ENCODE results near the gene HMGXB3. TPM values are rescaled to one million over a fixed set of nuclear protein-coding genes. Genes with fewer than 3 reads are reported as not detected.

Gene HMGXB3
- total RNA-seq, 2 donors from 2014 or later: 22.6 to 43.5 TPM

GRCh38 chr5:150001660-150002486 is 1.3 kb downstream of the HMGXB3 start:
- ATAC-seq: peak; percentile 39
- H3K4me1 ChIP-seq: peaks cover 36% of the 10 kb centered on the region
- peak overlapping the region; percentile 71 to 91 for H3K4me3 ChIP-seq
- TF ChIP-seq CTCF (IDR thresholded peaks at IDR 0.05): peak; percentile 9 to 68 (median 49)
- no peak for TF ChIP-seq POLR2A (IDR thresholded peaks at IDR 0.05)
- peak overlapping the region in 3 of 4 donors; percentile 85 to 93 (median 86) for H3K27ac ChIP-seq
- no peaks in the 10 kb centered on the region for H3K9me3 ChIP-seq
- WGBS, 2 donors: 11% methylated on average over 8 of the region's 8 CpGs
- no peaks in the 10 kb centered on the region for H3K27me3 ChIP-seq
- intact Hi-C loops (cut with DNase I): no loop called here
- DNase-seq: peak; percentile 35 to 55 (median 46)
- H3K36me3 ChIP-seq (replicated peaks in 1 of 2; ENCODE audit: insufficient read depth in 1 of 2, low read depth in 2 of 2): peaks cover 0 to 2% of the 10 kb centered on the region in 2 donors

GRCh38 chr5:150006318-150006717 is 5.8 kb downstream of the HMGXB3 start:
- 90 to 93% methylated on average over 4 of the region's 4 CpGs for WGBS, 2 donors
- DNase-seq: no peak
- no peak overlapping the region for H3K4me3 ChIP-seq
- H3K9me3 ChIP-seq: no peaks in the 10 kb centered on the region
- H3K36me3 ChIP-seq (replicated peaks in 1 of 2; ENCODE audit: insufficient read depth in 1 of 2, low read depth in 2 of 2): peaks cover 0 to 16% of the 10 kb centered on the region in 2 donors
- intact Hi-C loops (cut with DNase I): no loop called here
- ATAC-seq: no peak
- H3K27ac ChIP-seq: no peak overlapping the region
- TF ChIP-seq CTCF (IDR thresholded peaks at IDR 0.05) (no peak), POLR2A (IDR thresholded peaks at IDR 0.05) (no peak)
- peaks cover 19% of the 10 kb centered on the region for H3K4me1 ChIP-seq
- no peaks in the 10 kb centered on the region for H3K27me3 ChIP-seq

- intact Hi-C loops (cut with DNase I): no loop called here
- Histone ChIP-seq H3K27ac (no peak overlapping the region), H3K9me3 (no peaks in the 10 kb centered on the region), H3K27me3 (no peaks in the 10 kb centered on the region), H3K4me1 (peaks cover 12% of the 10 kb centered on the region), H3K36me3 (replicated peaks in 1 of 2; ENCODE audit: insufficient read depth in 1 of 2, low read depth in 2 of 2) (peaks cover 0 to 17% of the 10 kb centered on the region in 2 donors), H3K4me3 (no peak overlapping the region)
- ATAC-seq (no peak), DNase-seq (no peak)
- TF ChIP-seq POLR2A (IDR thresholded peaks at IDR 0.05) (no peak), CTCF (IDR thresholded peaks at IDR 0.05) (no peak)
Observed at GRCh38 chr5:150007050-150007449, 6.5 kb downstream of the HMGXB3 start.

GRCh38 chr5:150009671-150010387 is 9.3 kb downstream of the HMGXB3 start:
- WGBS, 2 donors: 84 to 95% methylated on average over 5 to 6 of the region's 6 CpGs
- Histone ChIP-seq H3K36me3 (replicated peaks in 1 of 2; ENCODE audit: insufficient read depth in 1 of 2, low read depth in 2 of 2) (peaks cover 0 to 40% of the 10 kb centered on the region in 2 donors), H3K4me3 (no peak overlapping the region), H3K27ac (no peak overlapping the region), H3K27me3 (no peaks in the 10 kb centered on the region), H3K4me1 (no peaks in the 10 kb centered on the region), H3K9me3 (no peaks in the 10 kb centered on the region)
- intact Hi-C loops (cut with DNase I): no loop called here
- ATAC-seq: no peak
- no peak for TF ChIP-seq CTCF (IDR thresholded peaks at IDR 0.05)
- no peak for TF ChIP-seq POLR2A (IDR thresholded peaks at IDR 0.05)
- DNase-seq: no peak

Data from body of pancreas (tissue), 4 donors.